Loucy (cell line): ENCODE measurements around the gene WAC.
"Not testable (repeated sequence)": the region's sequence is repeated elsewhere in the genome, so short reads cannot be mapped to it uniquely, and the experiment has no call there.

Experiments
- H2AFZ ChIP-seq: fragments of 200-600 bp; sonication (generic); 2 replicates; pipeline ENCODE4 v1.6.0; 2016; ENCODE audit warnings: antibody characterized with exemption, mild to moderate bottlenecking, low read length, moderate library complexity
- H3F3A ChIP-seq: fragments of 200-600 bp; 2 replicates; pipeline ENCODE4 v1.6.0; 2016; ENCODE audit warnings: antibody characterized with exemption, low read depth, mild to moderate bottlenecking
- H3K27me3 ChIP-seq: fragments of 200-600 bp; sonication (generic); 2 replicates; pipeline ENCODE4 v1.6.1; 2014; ENCODE audit warnings: low read length, mild to moderate bottlenecking; ENCODE audit not compliant: insufficient read depth, poor library complexity, severe bottlenecking
- H3K36me3 ChIP-seq: fragments of 200-600 bp; sonication (generic); 2 replicates; pipeline ENCODE4 v1.6.1; 2016; ENCODE audit warnings: low read length; ENCODE audit not compliant: insufficient read depth
- H3K4me1 ChIP-seq: fragments of 200-600 bp; sonication (generic); 2 replicates; pipeline ENCODE4 v1.5.1; 2014; ENCODE audit warnings: low read length, mild to moderate bottlenecking; ENCODE audit not compliant: insufficient read depth, poor library complexity, severe bottlenecking
- H3K4me2 ChIP-seq: fragments of 200-600 bp; sonication (generic); 2 replicates; pipeline ENCODE4 v1.6.0; 2014; ENCODE audit warnings: antibody characterized with exemption, low read length, low read depth, mild to moderate bottlenecking; ENCODE audit not compliant: poor library complexity, severe bottlenecking
- H3K4me3 ChIP-seq: fragments of 200-600 bp; sonication (generic); 2 replicates; pipeline ENCODE4 v1.5.1; 2014; ENCODE audit warnings: low read length, mild to moderate bottlenecking, mixed read lengths; ENCODE audit not compliant: poor library complexity, severe bottlenecking
- H3K79me2 ChIP-seq: fragments of 200-600 bp; sonication (generic); 2 replicates; pipeline ENCODE4 v1.6.1; 2014; ENCODE audit warnings: low read length; ENCODE audit not compliant: insufficient read depth
- H3K9ac ChIP-seq: fragments of 200-600 bp; sonication (generic); 2 replicates; pipeline ENCODE4 v1.6.0; 2014; ENCODE audit warnings: mild to moderate bottlenecking, low read depth, low read length, moderate library complexity; ENCODE audit not compliant: poor library complexity, severe bottlenecking
- H3K9me2 ChIP-seq: fragments of 200-600 bp; sonication (generic); replicated peaks from 2 replicates; pipeline ENCODE4 v1.6.1; 2016; ENCODE audit warnings: low read depth, low read length, mixed read lengths
- H3K9me3 ChIP-seq: fragments of 200-600 bp; sonication (generic); 2 replicates; pipeline ENCODE4 v1.6.1; 2014; ENCODE audit warnings: mild to moderate bottlenecking, antibody characterized with exemption, low read length, low read depth; ENCODE audit not compliant: insufficient read depth
- H4K20me1 ChIP-seq: fragments of 200-600 bp; sonication (generic); 2 replicates; pipeline ENCODE4 v1.6.0; 2014; ENCODE audit warnings: antibody characterized with exemption, low read length, mild to moderate bottlenecking; ENCODE audit not compliant: insufficient read depth, poor library complexity, severe bottlenecking
- EZH2phosphoT487 ChIP-seq: fragments of 200-600 bp; IDR thresholded peaks from 2 replicates; pipeline ENCODE4 v1.6.1; 2018; ENCODE audit warnings: antibody characterized with exemption, mild to moderate bottlenecking, moderate library complexity, borderline replicate concordance
- TF ChIP-seq, protein P1 (sequence below): fragments of 200-600 bp; sonication (generic); conservative IDR thresholded peaks from 2 replicates; pipeline ENCODE4 v1.5.1; 2014; ENCODE audit warnings: mild to moderate bottlenecking, antibody characterized with exemption, low read length

Gene WAC

DNA sequence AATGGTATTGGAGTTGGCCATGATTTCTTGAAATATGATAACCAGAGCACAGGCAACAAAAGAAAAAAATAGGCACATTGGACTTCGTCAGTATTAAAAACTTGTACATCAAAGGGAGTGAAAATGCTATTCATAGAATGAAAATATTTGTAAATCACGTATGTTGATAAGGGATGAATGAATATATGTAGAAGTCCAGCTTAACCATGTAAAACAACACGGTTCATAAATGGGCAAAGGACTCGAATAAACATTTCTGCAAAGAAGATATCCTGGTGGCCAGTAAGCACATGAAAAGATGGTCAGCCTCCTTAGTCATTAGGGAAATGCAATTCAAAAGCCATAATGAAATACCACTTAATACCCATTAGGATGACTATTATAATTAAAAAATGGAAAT is 68.1 kb downstream of the WAC start:
- H3K27me3 ChIP-seq = no peaks in the 10 kb centered on the region
- H2AFZ ChIP-seq = no peak overlapping the region
- H3K9me2 ChIP-seq = no peaks in the 10 kb centered on the region
- H3K9me3 ChIP-seq = no peaks in the 10 kb centered on the region
- H4K20me1 ChIP-seq = peaks cover 93% of the 10 kb centered on the region
- no peak overlapping the region for H3K9ac ChIP-seq
- TF ChIP-seq, protein P1, sequence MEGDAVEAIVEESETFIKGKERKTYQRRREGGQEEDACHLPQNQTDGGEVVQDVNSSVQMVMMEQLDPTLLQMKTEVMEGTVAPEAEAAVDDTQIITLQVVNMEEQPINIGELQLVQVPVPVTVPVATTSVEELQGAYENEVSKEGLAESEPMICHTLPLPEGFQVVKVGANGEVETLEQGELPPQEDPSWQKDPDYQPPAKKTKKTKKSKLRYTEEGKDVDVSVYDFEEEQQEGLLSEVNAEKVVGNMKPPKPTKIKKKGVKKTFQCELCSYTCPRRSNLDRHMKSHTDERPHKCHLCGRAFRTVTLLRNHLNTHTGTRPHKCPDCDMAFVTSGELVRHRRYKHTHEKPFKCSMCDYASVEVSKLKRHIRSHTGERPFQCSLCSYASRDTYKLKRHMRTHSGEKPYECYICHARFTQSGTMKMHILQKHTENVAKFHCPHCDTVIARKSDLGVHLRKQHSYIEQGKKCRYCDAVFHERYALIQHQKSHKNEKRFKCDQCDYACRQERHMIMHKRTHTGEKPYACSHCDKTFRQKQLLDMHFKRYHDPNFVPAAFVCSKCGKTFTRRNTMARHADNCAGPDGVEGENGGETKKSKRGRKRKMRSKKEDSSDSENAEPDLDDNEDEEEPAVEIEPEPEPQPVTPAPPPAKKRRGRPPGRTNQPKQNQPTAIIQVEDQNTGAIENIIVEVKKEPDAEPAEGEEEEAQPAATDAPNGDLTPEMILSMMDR = no peak
- no peak for TF ChIP-seq EZH2phosphoT487
- peaks cover 85% of the 10 kb centered on the region for H3K36me3 ChIP-seq
- no peak overlapping the region for H3K4me2 ChIP-seq
- H3K4me1 ChIP-seq = peaks cover 11% of the 10 kb centered on the region
- H3K79me2 ChIP-seq = peaks cover 96% of the 10 kb centered on the region
- H3F3A ChIP-seq = no peaks in the 10 kb centered on the region
- H3K4me3 ChIP-seq = no peak overlapping the region

DNA sequence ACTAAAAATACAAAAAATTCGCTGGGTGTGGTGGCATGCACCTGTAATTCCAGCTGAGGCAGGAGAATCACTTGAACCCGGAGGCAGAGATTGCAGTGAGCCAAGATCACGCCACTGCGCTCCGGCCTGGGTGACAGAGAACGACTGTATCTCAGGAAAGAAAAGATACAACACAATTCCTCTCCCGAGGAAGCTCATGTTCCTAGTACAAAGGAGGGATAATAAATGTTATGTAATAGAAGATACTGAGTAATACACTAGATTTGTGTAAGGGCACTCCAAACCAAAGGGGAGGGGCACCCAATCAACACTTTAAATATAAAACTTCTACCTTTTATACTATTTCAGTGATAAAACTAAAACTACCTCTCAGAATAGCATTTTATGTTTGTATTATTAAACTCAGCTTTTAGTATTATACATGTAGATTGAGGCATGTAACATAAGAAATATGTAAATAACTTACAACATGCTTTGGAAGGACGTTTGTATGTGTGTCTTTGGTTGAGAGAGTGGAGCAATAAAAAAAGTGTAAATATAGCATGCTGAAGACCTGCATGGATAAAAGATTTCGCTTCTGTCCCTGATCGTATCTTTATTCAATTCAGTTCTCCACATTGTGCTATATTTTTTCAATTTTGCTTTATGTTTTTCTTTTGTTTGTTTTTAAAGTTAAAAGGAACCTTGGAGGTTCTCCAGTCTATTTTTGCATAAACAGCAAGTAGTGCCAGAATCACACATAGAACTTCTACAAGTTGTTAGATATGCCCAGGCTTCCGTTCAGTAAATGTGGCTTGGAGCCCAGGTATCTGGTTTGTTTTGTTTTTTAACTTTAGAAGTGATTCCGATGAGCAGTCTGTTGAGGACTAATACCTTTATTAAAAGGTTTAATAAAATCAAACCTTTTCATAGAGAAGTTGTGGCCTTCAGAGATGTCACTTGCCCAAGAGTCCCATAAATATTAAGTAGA is 71.9 kb downstream of the WAC start:
- no peaks in the 10 kb centered on the region for H3K9me3 ChIP-seq
- peaks cover 81% of the 10 kb centered on the region for H3K36me3 ChIP-seq
- H3F3A ChIP-seq = no peaks in the 10 kb centered on the region
- H3K9ac ChIP-seq = no peak overlapping the region
- H3K4me2 ChIP-seq = no peak overlapping the region
- peaks cover 81% of the 10 kb centered on the region for H4K20me1 ChIP-seq
- H3K79me2 ChIP-seq = peaks cover 81% of the 10 kb centered on the region
- H3K4me1 ChIP-seq = peaks cover 11% of the 10 kb centered on the region
- H3K9me2 ChIP-seq = no peaks in the 10 kb centered on the region
- no peak for TF ChIP-seq EZH2phosphoT487
- TF ChIP-seq, protein P1 = no peak
- H2AFZ ChIP-seq = no peak overlapping the region
- no peak overlapping the region for H3K4me3 ChIP-seq
- H3K27me3 ChIP-seq = no peaks in the 10 kb centered on the region

DNA sequence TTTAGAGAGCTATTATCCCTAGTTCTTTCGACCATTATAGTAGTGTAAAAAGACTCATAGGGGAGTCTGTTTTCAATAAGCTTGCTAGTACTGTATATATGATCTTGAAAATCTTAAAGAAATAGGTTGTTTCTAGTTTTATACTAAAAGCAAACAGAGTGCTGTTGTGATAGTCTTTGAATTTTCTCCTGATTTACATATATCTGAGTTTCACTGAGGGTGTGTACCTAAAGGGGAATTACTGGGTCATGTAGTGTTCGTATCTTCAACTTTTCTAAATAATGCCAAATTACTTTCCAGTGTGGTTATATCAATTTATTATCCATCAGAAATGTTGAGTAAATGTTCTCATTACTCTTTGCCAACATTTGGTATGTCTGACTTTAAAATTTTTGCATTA is 73.7 kb downstream of the WAC start:
- Histone ChIP-seq H3K9me2 (no peaks in the 10 kb centered on the region), H3K36me3 (peaks cover 80% of the 10 kb centered on the region), H2AFZ (no peak overlapping the region), H3K4me2 (no peak overlapping the region), H4K20me1 (peaks cover 71% of the 10 kb centered on the region), H3K4me1 (peaks cover 11% of the 10 kb centered on the region), H3K79me2 (peaks cover 63% of the 10 kb centered on the region), H3K9ac (no peak overlapping the region), H3K4me3 (no peak overlapping the region), H3K27me3 (no peaks in the 10 kb centered on the region), H3K9me3 (no peaks in the 10 kb centered on the region), H3F3A (no peaks in the 10 kb centered on the region)
- no peak for TF ChIP-seq EZH2phosphoT487
- TF ChIP-seq, protein P1 = no peak

DNA sequence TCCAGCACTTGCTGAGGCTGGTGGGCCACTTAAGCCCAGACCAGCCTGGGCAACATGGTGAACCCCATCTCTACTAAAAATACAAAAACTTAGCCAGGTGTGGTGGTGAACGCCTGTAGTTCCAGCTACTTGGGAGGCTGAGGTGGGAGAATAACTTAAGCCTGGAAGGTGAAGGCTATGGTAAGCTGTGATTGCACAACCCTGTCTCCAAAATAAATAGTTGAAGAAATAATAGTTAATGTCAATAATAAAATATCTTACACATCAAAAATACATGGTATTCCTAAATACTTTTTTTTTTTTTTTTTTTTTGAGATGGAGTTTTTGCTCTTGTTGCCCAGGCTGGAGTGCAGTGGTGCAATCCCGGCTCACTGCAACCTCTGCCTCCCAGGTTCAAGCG is 76.7 kb downstream of the WAC start:
- H4K20me1 ChIP-seq = peaks cover 48% of the 10 kb centered on the region
- not testable (repeated sequence) for H3F3A ChIP-seq, H3K9me3 ChIP-seq, H3K9me2 ChIP-seq, H2AFZ ChIP-seq, H3K4me3 ChIP-seq, H3K27me3 ChIP-seq, H3K4me2 ChIP-seq, H3K9ac ChIP-seq
- H3K4me1 ChIP-seq = peaks cover 11% of the 10 kb centered on the region
- H3K79me2 ChIP-seq = peaks cover 36% of the 10 kb centered on the region
- H3K36me3 ChIP-seq = peaks cover 88% of the 10 kb centered on the region
